OCI-M1 (cell line): Measurements from ENCODE around the gene KLHL6.

Source experiments
- DNase-seq: peaks from one replicate; lab custom pipeline; 2025; lab: John Stamatoyannopoulos, UW

The KLHL6 gene

DNA sequence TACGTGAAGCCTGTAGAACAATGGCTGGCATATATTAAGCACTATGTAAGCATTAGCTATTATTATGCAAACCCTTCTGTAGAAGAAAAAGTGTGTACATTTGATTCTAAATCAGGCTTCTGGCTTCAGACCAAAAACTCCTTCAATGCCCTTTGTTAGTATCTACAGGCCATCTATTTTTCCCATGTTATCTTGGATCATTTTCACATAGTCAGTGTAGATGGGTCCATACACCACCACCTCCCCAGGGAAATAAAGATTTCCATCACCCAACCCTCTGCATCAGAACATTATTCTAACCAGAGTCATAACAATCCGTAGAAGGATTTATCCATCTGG, 8.0 kb upstream of the KLHL6 start:
- no peak for DNase-seq

GRCh38 chr3:183560607-183561006, 5.1 kb upstream of the KLHL6 start:
- peak; percentile 62 for DNase-seq

GRCh38 chr3:183558495-183558894, 3.0 kb upstream of the KLHL6 start:
- no peak for DNase-seq

DNA sequence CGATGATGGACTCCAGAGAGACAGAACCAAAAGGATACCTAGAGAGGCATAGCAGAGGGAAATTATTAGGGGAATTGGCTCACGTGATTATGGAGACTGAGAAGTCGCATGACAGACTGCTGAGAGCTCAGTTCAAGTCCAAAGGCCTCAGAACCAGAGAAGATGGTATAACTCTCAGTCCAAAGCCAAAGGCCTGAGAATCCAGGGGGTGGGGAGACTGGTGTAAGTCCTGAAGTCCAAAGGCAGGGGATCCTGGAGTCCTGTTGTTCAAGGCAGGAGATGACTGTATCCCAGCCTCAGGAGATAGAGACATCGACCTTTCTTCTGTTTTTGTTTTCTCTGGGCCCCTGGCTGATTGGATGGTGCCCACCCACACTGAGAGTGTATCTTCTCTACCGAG, 1.2 kb upstream of the KLHL6 start:
- no peak for DNase-seq

- peak; percentile 75 for DNase-seq
Measured at GRCh38 chr3:183554377-183554776, 1.1 kb downstream of the KLHL6 start.

DNA sequence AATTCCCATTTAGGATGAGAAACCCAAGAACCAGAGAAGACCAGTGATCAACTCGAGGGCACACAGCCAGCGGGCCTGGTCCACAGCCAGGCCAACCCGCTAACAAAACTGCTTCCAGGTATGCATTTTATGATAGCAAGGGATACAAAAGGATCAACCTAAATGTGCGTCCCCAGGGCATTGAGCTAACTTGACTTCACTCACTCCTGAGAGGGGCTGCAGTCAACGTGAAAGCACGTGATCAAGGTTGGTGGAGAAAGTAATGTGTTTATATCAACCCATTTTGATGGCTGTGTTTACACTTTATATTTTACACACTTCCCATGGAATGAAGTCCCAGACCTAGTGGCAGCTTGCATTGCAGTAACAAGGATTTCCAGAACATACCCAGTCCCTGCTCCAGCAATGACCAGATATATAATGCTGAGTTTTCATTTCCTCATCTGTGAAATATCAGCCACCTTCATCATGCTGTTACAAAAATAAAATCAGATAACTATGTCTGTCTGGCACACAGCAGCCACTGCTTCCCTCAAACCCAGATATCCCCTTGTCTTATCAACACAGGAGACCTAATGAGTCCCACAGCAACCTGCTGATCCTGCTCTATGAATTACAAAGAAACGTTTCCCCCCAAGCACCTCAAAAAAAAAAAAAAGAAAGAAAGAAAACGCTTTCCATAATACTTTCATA, 2.0 kb downstream of the KLHL6 start:
- peak; percentile 44 for DNase-seq

- DNase-seq, result no peak
Measured at GRCh38 chr3:183551930-183552329, 3.6 kb downstream of the KLHL6 start.

DNA sequence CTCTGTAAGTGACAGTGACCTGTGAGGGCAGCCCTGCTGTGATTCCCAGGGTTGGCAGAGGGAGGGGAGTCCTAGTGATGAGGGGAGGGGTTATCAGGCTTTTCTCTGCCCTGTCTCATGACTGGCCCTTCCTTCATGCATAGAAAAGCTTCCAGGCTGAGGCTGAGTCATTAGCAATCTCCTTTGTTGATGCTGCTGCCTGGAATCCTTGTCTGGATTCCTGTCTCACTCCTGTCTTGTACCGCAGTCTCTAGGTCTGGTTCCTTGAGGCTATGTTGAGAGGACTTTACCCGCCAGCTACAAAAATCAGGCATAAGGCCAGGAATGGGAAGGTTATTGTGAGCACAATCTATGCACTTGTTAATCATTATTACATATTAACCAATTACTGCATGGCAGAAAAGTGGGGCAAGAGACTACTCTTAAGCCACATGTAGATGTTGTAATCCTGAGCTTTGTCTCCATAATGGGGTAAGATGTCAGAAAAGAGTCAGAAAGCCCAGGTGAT, 7.2 kb downstream of the KLHL6 start:
- DNase-seq, result no peak

- no peak for DNase-seq
Measured at GRCh38 chr3:183546625-183547024, 8.9 kb downstream of the KLHL6 start.

GRCh38 chr3:183545708-183546107, 9.8 kb downstream of the KLHL6 start:
- DNase-seq, result no peak

DNA sequence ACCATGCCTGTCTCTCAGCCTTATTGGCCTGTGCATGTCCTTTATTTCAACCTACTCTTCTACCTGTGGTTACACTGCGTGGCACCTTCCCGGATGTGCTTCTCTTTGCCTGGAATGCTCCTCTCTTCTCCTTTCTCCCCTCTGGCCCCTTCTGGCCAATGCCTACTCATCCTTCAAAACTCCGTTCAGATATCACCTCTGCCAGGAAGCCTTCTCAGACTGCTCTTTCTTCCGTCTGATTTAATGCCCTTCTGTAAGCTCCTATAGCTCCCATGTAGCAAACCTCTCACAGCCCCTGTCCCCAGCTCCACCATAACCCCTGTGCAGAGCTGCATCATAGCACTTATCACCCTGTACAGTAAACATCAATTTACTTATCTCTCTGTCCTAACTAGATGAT, 13.2 kb downstream of the KLHL6 start:
- no peak for DNase-seq

GRCh38 chr3:183541738-183542137, 13.8 kb downstream of the KLHL6 start:
- DNase-seq, result peak; percentile 89

DNA sequence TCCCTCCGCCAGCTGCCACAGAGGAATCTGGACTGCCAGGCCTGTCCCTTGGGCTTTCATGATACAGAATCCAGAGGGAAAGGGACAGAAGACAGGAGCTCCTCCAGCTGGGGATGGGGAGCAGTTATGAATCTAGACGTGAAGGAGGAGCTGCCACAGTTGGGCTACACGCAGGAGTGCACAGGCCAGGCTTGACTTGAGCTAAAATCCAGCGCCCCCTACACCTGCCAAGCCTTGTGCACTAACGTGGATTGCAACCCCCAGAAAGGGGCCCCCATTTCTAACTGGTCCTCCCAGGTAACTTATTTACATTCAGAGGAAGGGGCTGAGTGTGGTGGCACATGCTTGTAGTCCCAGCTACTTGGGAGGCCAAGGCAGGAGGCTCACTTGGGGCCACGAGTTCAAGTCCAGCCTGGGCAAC, 14.3 kb downstream of the KLHL6 start:
- DNase-seq, result no peak

DNA sequence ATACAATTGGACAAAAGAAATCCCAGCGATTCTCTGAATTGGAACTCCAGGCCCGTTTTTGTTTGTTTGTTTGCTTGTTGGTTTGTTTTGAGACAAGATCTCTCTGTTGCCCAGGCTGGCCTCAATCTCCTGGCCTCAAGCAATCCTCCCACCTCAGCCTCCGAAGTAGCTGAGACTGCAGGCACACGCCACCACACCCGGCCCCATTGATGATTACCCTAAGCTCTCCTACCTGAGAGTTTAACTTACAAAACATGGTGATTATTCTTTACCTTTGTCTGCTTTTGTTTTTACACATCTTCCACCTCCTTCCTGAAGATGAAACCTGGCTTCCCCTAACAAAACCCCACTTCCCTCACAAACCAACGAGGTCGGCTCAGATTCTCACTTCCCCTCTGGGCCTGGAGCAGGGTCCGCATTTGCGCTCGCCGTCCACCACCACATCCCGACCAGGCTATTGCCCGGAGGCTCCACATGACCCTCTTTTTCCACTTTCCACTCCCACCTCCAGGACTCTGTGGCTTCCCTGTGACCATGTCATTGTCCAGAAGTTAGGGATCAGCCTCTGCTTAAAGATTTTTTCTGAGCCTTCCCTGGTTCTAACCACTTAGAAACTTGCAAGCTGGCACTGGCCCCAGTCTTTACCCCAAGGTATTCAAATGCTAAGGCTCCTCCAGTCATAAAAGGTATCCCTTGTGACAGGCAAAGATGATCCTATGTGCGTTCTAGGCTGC, 14.8 kb downstream of the KLHL6 start:
- DNase-seq, result no peak

DNA sequence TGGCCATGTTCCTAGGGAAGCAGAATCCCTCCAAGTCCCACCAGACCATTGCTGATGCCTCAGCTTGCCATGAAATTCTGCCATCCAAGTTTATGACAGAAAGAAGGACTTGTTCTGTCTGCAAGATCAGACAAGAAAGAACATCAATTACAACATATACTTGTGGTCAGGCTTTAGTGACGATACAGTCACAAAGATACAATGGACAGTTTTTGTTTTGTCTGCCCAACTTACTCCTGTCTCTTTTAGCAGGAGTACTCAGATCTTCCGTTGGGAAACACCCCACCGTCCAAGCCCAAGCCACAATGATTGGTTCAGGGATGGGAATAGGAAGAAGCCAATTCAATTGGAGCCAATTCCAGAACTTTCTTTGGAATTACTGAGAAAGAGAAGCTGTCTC, 15.7 kb downstream of the KLHL6 start:
- peak; percentile 57 for DNase-seq

DNA sequence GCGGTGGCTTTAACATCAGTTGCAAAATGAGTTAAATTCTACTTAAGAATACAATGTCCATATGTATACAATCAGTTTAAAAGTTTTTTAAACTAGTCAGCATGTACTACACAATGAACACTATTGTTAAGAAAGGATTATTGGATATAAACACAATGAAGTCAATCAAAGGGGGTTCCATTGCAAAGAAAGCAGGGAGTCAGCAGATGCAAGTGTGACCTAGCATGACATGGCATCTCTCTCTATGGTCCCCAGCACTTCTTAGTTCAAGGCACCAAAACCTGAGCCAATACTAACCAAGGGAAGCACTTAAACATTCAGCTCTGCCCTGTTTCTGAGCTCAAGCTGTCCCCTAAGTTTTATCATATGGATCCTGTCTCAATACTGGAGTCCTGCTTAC, 17.0 kb downstream of the KLHL6 start:
- peak; percentile 9 for DNase-seq

DNA sequence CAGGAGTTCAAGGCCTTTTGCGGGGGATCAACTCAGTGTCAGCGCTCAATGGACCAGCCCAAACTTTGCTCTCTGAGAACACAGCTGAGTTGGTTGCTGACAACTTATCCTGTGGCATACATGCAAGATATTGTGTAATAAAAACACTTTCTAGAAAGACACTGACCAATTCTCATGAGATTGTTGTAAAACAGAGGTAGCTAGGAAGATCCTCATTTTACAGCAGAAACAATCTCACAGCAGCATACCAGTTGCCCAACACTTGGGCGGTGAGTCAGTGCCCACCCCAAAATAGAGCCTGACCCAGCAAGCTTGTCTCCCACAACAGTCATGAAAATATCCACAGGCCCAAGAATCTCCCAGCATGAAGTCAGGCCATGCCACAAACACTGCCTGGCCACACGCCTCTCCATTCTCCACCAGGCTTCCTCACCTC, 18.2 kb downstream of the KLHL6 start:
- DNase-seq, result peak; percentile 18

GRCh38 chr3:183536238-183536880, 19.1 kb downstream of the KLHL6 start:
- no peak for DNase-seq

DNA sequence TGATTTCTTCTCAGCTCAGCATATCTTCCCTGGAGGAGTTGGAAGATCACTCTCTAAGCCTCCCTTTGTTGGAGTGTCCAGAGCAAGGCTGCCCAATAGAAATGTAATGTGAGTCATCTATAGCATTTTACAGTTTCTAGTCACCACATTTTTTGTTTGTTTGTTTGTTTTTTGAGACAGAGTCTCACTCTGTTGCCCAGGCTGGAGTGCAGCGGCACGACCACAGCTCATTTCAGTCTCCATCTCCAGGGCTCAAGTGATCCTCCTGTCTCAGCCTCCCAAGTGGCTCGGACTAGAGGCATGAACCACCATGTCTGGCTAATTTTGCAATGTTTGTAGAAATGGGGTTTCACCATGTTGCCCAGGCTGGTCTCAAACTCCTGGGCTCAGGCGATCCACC, 21.3 kb downstream of the KLHL6 start:
- no peak for DNase-seq

DNA sequence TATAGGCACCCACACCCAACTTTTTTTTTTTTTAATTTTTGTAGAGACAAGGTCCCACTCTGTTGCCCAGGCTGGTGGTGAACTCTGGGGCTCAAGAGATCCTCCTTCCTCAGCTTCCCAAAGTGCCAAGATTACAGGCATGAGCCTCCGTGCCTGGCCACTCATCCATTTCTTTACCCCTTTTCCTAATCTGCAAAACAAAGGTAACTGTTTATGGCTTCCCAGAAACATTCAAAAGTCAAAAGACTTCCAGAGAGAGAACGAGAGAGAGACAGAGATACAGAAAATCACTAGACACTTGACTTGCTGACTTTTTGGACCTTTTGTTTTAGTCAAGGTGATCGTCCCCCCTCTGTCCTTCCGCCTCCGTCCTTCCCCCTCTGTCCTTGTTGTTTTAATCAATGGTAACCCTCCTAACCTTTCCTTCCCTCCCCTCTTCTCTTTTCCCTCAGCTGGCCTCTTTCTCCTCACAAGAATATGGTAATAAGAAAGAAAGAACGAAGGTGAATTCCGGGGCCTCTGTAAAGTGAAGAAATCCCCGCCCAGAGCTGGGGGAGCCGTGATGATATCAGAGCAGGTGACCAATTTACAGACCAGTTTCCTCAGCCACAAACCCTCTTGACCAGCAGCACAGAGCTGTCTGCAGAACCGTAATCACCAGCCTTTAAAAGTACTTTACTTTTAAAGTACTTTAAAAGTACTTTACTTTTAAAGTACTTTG, 21.9 kb downstream of the KLHL6 start:
- peak; percentile 34 for DNase-seq

- peak; percentile 56 for DNase-seq
Measured at GRCh38 chr3:183532620-183533411, 22.7 kb downstream of the KLHL6 start.

DNA sequence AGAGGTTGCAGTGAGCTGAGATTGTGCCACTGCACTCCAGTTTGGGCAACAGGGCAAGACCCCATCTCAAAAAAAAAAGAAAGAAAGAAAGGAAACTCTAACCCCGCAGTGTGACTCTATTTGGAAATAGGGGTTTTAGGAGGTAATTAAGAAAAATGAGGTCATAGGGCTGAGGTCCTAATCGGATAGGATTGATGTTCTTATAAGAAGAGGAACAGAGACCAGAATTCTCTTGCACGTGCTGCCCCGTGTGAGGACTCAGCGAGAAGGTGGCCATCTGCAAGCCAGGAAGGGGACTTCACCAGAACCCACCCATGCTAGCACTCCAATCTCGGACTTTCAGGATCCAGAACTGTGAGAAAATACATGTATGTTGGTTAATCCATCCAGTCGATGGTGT, 25.8 kb downstream of the KLHL6 start:
- no peak for DNase-seq
